Subcutaneous adipose tissue (tissue), 4 donors: ENCODE data around the gene ZNF521. TPM values are rescaled to one million over a fixed set of nuclear protein-coding genes. Genes with fewer than 3 reads are reported as not detected.

Experiments used
- CTCF ChIP-seq: fragments of 450-650 bp; IDR thresholded peaks from one replicate; pipeline ENCODE4 v1.5.1; 2016; ENCODE audit warnings: low read depth, mild to moderate bottlenecking, control low read depth, antibody characterized with exemption, moderate library complexity
- total RNA-seq, 4 donors: library from RNA; depleted of rRNA; stranded (reverse); fragments of >200 nt; gene quantifications; one replicate each; pipeline ENCODE4 v1.1.0, GENCODE V29; 2016

The ZNF521 gene
- total RNA-seq, 4 donors from 2014 or later: 20.7 to 56.2 (median 37.4) TPM

DNA sequence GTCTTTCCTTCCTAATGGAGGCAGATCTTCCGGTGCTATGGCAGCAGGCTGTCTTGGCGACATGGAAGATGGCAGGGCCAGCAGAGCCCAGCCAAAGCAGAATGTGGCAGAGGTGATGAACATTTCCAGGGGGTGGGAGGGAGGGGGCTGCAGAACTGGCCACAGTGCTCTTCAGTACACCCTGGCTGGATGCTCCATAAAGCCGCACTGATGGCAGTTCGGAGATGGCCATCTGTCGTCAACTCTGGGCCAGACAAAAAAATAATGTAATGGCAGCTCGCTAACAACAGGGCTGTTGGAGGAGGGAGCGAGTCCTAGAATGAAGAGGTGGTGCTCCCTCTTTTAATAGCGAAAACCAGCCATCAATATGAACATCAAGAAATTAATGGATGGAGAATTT is 271.0 kb downstream of the ZNF521 start:
- TF ChIP-seq CTCF: no peak

DNA sequence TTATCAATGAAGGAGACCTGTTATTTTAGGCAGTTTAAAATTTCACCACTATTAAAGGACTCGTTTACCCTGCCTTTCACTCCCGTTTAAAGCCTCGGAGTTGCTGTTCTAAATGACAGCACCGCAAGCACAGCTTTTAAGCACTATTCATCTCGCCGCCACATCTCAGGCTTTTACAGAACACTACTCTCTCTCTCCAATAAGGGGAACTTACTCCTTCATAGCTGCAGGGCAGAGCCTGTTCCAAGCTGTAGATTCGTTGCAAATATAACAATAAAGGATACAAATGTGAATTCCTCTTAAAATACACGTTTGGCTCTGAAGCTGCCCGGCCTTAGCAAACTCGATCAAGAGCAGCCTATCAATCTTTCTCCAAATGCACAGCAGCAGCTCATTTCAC is 271.8 kb downstream of the ZNF521 start:
- TF ChIP-seq CTCF: no peak

DNA sequence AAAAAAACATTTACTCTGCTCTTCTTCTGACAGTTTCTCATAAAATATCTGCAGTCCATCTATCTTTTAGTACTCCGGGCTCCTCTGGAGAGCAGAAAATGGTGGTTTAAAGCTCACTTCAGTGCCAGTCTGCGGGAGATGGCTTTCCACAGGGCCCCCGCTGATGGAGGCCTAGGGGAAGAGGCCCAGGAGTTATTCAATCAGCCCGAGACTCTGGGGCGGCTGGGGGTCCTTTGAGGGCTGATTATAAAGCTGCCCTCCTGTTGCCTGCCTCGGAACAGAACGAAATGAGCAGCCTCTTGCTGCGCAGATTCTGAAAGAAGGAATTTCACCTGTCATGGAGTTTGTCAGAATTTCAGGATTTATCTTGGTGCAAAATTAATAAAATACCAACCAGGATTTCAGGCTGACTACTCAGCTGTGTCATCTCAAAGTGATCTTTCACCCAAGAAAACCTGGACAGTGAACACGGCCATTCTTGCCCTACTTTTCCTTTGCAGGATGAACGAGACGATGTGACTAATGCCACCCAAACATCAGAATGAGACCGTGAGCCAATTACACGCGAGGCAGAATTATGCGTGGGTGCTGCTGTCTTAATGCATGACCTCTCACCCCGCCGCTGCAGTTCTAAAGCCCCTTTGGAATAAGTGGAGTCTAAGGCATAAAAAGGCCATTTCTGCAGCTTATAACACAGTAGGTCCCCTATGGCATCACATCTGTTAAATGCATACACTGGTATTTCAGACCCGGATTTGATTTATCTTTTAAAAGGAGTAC is 273.8 kb downstream of the ZNF521 start:
- TF ChIP-seq CTCF: no peak

DNA sequence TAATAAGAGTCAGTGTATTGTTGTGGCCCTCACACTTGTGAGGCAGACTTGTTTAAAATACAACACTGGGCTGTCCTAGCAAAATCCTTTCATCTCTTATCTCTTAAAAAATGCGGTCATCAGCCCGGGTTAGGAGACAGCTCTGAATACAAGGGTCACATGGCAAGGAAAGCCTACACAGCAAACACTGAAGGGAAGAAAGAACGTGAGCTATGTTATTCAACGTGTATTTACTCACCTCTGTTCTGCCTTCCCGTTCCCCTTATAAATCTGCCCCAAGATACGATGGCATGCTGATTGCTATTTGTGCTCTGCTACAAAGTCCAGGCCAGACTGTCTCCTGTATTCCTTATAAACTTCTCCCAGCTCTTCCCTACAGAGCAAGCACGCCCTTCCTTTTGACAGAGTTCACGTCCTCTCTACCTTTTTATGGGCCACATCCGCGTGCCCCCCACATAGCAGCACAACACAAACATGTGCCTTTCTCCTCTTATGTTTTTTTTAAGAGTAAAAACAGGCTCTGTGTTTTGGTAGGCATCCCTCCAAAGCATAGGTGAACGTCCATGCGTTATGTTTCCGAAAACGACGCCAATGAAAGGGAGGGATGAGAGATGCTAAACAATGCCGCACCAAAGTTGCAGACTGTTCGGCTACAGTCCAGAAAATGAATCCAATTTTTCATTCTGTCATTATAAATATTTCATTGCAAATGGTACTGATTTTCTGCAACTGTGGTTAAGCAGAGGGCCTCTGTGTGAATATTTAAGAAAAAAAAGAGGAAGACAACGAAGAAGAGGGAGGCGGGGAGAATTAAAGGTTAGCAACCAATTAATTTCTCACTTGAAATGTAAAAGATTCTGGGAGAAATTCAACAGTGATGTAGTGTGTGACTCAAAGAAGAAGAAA is 274.7 kb downstream of the ZNF521 start:
- no peak for TF ChIP-seq CTCF

DNA sequence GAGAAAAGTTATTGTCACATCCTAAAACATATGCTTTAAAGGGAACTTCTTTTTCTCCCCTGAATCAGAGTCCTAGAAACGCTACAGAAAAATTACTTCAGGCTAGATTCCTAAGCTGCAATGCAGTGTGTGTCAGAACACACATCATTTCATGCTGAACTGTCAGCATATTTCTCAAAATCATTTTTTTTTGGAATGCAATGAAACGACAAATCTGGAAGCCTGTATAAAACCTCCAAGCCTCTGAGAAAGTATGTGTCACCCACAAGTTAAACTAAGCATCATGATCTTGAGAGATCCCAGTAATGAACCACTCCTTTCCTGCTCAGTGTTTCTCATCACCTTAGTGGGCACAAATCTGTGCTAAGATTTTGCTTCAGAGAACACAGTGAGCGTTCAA is 276.2 kb downstream of the ZNF521 start:
- TF ChIP-seq CTCF: no peak

- TF ChIP-seq CTCF: no peak
These were observed 276.6 kb downstream of the ZNF521 start for GRCh38 chr18:25075331-25075730.

GRCh38 chr18:25074925-25075324 is 277.0 kb downstream of the ZNF521 start:
- no peak for TF ChIP-seq CTCF
